ENCODE data around the gene ZBTB16.

- TF ChIP-seq BCLAF1 (IDR thresholded peaks at IDR 0.05) (no peak), ZNF720 (CRISPR knock-in tag; IDR thresholded peaks at IDR 0.05) (no peak), MAFG (CRISPR knock-in tag; IDR thresholded peaks at IDR 0.05) (no peak), NR2F2 (IDR thresholded peaks at IDR 0.05; ENCODE audit: borderline replicate concordance, low read depth) (no peak), ZNF280B (CRISPR knock-in tag; IDR thresholded peaks at IDR 0.05; ENCODE audit: borderline replicate concordance) (no peak)
Observed at GRCh38 chr11:114106986-114107385, 47.5 kb downstream of the ZBTB16 start.

Data from HepG2 (cell line).